HL-60/S4 treated with phorbol 12-myristate 13-acetate at 8.2 ng/mL for 4 days and 3 days (cell line): ENCODE data around the gene NPY4R.
"Not testable (repeated sequence)": the region's sequence is repeated elsewhere in the genome, so short reads cannot be mapped to it uniquely, and the experiment has no call there.

Experiments
- in situ Hi-C: fragments of 300-500 bp; cut with MboI; formaldehyde crosslinking; loops from 2 replicates; pipeline ENCODE4 v1.15.0; 2022; ENCODE audit warnings: low sequenced_read_pairs

Gene NPY4R

DNA sequence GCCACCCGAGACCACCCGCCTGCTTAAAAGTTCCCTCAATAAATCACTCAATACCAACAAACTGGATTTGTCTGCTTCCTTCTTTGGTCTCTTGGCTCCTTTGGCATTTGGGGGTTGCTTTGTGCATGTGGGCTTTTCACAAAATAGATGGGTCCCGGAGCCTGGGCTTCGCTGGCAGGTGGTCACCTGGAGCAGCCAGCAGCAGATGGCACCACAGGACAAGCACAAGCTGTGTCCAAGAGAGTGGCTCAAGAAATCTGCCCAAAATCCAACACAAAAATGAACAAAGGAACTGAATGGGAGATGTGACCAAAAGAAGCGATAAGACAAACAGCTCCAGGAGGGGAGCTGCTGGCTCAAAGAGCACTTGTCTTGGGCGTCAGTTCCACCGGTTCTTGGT, 6.2 kb downstream of the NPY4R start:
- in situ Hi-C loops: not testable (repeated sequence)

DNA sequence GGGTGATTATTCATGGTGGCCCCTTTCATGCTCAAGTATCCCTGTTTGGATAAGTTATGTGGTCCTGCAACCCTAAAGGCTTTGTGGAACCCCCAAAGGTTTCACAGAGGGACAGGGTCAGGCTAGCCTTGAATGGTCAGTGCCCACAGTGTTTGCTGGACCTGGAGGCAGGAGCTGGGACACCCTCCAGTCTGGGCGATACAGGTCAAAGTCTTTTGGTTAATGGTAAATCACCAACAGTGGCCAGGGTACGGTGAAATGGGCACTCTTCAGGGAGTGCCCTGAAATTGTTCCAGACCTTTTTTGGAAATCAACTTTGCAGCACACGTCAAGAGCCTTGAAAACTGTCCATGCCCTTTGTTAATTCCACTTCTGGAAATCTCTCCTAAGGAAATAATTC, 8.7 kb downstream of the NPY4R start:
- in situ Hi-C loops: not testable (repeated sequence)

DNA sequence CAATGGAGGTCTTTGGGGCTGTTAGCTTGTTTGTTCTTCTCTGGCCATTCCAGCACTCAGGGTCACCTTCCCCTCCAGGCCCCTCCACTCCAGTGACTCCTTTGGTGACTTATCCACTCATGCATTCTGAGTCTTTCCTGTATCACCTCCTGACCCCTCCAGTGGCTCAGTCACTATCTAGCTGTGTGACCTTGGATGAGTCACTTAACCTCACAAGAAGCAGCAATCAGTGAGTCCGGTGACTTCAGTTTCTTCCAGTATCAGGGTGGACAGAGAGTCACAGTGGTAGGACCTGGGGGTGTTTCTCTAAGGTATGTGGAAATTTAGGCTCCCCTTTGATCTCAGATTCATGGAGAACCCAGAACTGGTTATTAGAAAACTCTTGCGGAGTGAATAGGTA, 9.8 kb downstream of the NPY4R start:
- in situ Hi-C loops: not testable (repeated sequence)

DNA sequence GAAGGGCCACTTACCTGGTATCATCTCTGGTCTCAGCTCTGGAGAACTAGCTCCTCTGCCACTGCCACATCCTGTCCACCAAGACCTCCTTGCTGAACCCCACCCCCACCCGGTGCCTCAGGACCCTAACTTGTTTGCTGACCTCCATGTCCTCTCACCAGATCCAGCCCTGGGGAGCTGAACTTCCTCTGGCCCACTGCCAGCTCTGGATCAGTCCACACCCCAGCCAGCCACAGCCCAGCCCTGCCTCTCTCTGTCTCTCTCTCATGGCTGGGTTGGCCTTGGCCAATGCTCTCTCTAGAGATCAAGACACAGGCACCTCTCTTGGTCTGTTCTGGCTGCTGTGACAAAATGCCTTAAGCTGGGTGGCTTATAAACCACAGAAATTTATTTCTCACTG, 14.4 kb downstream of the NPY4R start:
- in situ Hi-C loops: not testable (repeated sequence)

DNA sequence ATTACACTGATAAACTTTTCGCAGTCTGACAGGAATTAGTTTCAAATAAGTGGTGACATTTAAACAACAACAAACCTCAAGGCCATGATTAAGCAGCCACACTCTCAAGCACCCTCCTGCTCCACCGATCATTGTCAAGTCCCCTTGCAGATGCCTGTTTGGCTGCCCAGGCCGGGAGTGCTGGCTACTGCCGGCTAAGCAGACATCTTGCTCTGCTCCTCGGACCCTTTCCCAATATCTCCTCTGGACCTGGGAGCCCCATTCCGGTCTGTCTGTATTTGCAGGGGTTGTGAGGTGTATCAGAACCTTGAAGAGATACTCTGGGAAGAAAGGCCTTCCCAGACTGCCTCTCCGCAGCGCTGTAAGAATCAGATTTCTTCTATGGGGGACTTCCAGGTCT, 14.9 kb downstream of the NPY4R start:
- in situ Hi-C loops: not testable (repeated sequence)

DNA sequence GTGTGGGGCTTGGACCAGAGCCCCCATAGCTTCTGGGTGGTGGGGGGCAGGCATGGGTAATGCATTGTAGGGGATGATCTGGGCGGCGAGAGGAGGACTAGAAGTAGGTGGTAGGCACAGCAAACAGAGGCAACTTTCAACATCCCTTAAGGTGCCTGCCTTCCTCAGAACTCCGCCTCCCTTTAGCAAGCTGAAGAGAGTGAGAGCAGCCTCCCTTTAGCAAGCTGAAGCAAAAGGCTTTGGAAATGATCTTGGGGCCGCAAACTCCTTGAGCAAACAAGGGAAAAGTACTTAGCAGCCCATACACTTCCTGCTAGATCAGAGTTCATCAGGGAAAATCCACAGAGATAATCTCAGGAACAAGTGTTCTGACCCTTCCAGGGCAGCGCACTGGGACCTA, 18.3 kb downstream of the NPY4R start:
- in situ Hi-C loops: not testable (repeated sequence)

DNA sequence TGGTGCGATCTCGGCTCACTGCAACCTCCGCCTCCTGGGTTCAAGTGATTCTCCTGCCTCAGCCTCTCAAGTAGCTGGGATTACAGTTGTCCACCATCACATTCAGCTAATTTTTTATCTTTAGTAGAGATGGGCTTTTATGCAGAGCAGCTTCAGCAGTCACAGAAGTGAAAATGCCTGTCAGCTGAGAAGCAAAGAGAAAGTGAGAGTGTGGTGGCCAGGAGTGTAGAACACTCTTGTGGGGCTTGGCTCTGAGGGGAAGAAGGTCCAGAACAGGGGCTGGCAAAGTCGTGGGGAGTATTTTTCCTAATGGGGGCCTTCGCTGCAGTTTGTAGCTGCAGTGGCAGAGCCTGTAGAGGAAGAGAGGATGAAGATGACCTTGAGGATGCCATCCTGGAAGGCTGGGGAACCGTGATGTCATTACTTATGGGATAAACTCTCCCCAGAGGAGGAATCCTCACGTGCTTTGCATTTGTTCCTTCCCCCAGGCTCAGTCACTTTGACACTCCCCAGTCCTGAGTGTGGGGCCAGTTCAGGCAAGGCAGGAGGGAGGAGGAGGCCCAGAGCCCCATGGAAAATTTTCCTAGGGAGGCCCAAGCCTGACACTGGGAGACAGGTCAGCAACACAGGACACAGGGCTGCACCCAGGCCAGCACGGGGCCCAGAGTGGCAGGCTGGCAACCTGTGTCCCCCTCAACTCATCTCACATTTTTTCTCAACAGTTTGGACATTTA, 20.2 kb downstream of the NPY4R start:
- in situ Hi-C loops: not testable (repeated sequence)

DNA sequence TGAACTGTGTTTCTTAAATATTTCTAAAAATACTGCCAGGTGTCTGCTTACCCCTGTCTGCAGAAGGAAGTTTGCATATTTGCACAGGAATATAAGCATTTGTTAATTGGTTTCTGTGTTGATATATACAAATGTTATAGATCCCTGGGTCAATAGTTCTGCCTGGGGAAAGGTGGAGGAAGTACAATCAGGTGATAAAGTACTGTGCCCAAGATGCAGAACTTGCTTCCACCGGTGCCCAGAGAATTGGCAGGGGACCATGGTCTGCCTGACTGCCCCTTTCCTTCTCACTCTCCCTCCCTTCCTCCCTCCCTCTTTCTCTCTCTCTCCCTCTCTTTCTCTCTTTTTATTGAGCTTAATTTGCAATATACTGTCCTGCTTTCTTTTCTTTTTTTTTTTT, 22.3 kb downstream of the NPY4R start:
- in situ Hi-C loops: not testable (repeated sequence)

DNA sequence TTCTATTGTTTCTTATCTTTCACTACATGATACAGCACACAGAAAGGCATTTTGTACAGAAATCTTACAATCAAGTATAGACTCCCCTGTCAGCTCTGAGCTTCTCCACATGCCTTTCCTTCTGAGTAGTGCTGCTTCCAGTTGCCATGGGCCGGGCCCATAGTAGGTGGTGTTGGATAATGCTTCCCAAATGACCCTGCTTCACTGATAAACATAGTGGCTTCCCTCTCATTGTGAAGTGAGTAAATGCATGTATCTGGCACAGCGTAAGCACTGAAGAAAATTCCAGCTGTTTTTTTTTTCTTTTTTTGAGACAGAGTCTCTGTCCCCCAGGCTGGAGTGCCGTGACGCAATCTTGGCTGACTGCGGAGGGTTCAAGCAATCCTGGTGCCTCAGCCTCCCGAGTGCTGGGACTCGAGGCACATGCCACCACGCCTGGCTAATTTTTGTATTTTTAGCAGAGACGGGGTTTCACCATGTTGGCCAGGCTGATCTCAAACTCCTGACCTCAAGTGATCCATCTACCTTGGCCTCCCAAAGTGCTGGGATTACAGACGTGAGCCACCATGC, 23.0 kb downstream of the NPY4R start:
- in situ Hi-C loops: not testable (repeated sequence)

DNA sequence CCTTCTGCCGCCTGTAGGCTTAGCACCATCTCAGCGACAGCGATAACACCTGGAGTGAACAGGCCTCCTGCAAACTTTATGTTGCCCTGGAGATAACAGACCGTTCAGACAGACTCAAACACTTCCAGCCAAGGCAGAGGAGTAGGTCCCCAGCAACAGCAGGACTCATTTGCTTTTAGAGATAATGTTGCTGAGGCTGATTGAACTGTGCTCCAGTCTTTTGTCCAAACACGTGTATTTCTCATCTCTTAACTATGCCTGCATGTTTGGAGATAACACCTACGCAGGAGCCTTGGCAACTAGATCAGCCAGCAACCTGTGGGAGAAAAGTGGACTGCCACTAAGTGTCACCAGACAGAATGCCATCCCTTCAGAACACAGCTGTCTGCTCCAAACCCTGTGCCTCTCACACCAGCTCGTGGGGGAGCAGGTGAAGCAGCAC, 23.9 kb downstream of the NPY4R start:
- in situ Hi-C loops: not testable (repeated sequence)

DNA sequence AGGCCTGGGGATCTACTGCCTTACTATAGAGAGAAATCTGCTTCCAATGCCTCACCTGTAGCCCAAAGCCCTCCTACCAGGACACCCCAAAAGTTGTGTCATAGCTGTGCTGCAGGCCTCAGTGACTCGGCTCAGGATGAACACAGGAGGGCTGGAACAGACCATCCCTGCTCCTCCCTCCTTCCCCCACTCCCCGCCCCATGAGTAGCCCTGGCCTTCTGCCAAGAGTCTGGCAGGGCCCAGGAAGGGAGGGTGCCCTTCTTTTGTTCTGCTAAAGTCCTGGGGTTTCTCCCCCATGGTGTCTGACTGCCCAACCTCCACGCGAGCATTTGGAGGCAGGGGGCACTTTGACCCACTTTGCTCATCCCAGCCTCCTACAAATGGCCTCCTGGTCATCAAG, 24.8 kb downstream of the NPY4R start:
- in situ Hi-C loops: not testable (repeated sequence)

DNA sequence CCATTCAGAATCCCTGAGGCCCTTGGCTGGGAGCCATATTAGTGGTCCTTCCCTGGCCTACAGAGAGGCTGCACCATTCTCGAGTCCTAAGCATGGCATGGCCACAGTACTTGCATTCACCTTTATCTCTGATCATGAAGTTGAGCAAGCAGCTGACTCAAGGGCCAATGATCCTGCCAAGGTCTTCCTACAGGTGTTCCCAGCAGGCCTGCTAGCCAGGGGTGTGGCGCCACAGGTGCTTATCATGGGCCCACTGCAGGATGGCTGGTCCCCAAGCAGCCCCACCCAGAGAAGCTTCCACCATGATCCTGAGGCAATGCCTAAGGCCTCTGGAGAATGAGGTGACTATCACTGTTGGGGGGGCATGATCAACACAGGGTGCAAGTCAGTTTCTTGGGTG, 42.2 kb downstream of the NPY4R start:
- in situ Hi-C loops: not testable (repeated sequence)

DNA sequence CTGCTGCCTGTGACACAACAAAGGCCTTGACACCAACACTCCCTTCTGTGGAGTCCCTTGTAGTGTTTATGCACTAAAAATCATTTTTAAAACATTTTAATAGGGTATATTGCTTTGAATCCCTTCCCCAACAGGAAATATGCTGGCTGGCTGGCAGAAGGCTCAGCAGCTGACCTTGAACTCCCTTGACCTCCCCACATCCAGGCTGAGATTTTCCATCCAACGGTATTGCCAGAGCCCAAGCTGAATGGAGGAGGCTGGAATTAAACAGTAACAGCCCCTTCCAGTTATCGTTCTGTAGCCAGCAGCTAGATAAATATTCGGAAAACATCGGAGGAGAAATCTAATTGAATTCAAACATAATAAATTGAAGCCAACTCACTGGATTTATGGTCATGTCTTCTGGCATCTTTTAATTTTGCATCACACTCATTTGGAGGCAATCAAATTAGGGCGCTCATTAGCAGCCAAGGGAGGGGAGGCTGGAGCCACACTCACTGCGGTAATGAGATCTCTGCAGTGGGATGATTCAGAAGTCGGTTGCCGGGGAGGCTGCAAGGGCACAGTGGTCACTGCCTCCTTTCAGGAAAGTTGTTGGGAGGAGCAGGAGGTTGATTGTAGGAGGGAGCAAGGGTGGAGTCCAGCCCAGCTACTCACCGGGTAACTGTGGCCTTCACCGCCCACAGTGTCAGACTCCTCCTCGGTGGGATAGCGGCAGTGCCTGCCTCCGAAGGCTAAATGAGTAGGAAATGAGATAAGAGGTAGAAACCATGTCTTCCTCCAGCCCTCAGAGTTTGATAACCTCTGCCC, 46.0 kb downstream of the NPY4R start:
- in situ Hi-C loops: not testable (repeated sequence)

DNA sequence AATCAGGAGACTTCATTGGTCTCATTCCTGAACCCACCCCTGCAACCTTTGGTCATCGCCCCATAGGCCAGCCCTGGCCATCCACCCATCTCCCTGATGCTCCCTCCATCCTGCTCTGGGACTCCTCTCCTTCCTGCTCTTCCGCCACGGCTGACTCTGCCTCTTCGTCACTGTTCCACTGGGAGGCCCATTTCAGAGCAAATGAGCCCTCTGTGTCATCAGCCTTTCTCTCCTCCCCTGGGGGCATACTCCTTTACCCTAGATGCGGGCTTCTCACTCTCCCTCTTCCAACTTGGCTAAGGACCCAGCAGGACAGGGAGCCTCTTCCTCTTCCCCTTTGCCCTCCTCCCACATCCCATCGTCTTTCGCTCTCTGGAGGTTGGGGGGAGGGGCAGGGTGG, 47.5 kb downstream of the NPY4R start:
- in situ Hi-C loops: not testable (repeated sequence)

DNA sequence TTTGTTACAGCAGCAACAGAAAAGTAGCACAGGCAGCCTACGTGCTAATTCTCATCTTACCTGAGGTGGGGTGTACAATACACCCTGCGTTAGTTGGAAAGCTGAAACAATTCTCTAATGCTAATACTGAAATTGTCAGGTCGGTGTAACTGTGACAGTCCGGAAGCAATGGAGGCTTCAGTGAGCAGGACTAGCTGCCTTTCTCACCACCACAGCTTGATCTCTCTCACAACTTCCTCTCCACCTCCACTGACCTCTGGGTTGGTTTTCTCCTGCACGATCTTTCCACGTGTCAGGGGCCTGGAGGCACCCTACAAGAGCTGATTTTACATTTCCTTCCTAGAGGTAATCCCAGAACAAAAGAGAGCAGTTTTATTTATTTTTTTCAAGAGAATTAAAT, 50.5 kb downstream of the NPY4R start:
- in situ Hi-C loops: not testable (repeated sequence)

DNA sequence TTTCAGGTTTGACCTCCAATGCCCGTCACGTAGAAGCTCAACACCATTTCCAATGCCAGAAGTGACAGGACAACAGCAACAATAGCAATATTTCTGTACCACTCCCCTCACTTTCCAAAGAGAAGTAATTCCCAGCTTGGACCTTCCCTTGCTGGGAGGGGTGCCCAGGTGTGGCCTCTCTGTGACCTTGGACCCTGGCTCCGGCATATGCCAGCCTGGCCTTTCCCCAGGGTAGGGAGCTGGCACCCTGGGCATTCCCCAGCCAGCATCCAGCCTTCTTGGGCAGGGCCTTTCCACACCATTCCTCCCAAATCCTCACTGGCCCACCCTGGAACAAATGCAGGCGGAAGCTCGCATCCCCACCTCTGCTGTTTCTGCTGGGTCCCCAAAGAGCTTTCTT, 53.1 kb downstream of the NPY4R start:
- in situ Hi-C loops: not testable (repeated sequence)

DNA sequence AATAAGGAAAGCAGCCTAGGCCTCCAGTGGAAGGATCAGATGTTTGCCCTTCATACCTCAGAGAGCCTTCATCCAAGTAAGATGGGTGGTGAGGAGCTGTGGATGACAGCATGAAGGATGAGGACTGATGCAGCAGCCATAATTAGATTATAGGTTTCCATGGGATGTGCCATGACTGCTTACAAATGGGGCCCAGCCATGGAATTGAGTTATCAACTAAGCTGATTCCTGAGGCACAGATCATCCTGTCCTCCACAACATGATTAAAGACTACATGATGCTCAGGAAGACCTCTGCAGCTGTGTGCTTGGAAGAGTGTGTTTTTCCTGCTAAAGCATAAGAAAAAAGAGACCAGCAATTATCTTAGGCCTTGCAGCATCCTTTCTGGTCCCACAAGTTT, 54.6 kb downstream of the NPY4R start:
- in situ Hi-C loops: not testable (repeated sequence)
